ENCODE data around the gene TMEM233.
"Not testable (repeated sequence)": the region's sequence is repeated elsewhere in the genome, so short reads cannot be mapped to it uniquely, and the experiment has no call there.

TMEM233 gene

DNA sequence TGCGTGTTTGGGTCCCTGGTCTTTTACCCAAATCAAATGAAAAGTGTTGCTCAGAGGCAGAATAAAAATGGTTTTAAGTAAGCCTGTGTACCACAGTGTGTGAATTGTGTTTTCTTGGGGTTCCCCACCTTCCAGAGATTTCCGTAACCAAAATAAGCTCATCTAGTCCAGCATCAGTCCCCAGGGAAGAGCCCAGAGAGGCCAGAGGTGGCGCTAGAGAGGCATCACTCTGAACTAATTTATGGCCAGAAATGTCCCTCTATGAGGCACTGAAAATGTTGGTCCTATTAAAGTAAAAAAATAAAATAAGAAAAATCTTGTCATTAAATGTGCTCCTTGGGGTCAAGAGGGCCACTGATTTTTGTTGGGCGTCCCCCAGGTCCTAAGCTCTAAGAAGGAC, 49.4 kb downstream of the TMEM233 start:
- TF ChIP-seq, protein P1, sequence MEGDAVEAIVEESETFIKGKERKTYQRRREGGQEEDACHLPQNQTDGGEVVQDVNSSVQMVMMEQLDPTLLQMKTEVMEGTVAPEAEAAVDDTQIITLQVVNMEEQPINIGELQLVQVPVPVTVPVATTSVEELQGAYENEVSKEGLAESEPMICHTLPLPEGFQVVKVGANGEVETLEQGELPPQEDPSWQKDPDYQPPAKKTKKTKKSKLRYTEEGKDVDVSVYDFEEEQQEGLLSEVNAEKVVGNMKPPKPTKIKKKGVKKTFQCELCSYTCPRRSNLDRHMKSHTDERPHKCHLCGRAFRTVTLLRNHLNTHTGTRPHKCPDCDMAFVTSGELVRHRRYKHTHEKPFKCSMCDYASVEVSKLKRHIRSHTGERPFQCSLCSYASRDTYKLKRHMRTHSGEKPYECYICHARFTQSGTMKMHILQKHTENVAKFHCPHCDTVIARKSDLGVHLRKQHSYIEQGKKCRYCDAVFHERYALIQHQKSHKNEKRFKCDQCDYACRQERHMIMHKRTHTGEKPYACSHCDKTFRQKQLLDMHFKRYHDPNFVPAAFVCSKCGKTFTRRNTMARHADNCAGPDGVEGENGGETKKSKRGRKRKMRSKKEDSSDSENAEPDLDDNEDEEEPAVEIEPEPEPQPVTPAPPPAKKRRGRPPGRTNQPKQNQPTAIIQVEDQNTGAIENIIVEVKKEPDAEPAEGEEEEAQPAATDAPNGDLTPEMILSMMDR (conservative IDR thresholded peaks at IDR 0.05), result 0 out of 2 replicates have a peak, but pooled peaks have one; percentile 14
- H3K27ac ChIP-seq, result no peak overlapping the region

DNA sequence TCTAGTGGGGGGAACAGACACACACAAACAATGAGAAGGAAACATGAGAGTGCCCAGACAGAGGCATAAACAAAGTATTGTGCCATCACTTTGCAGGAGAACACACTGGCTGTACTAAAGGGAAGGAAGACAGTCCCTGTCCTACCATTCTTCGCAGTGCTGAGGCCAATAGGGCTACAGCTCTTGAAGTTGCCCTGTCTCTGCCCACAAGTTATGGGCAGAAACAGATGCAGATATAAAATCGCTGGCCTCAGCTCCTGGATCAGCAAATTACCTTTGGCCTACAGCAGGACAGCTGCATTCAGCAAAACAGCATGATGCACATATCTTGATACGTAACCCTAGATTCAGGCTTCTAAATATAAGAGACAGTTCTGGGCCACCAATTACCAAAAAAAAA, 51.4 kb downstream of the TMEM233 start:
- H3K27ac ChIP-seq, result no peak overlapping the region
- TF ChIP-seq, protein P1 (conservative IDR thresholded peaks at IDR 0.05), result no peak

GRCh38 chr12:119645535-119646059, 52.0 kb downstream of the TMEM233 start:
- TF ChIP-seq, protein P1 (conservative IDR thresholded peaks at IDR 0.05), result no peak
- no peak overlapping the region for H3K27ac ChIP-seq

GRCh38 chr12:119649202-119649808, 55.7 kb downstream of the TMEM233 start:
- no peak overlapping the region for H3K27ac ChIP-seq
- TF ChIP-seq, protein P1 (conservative IDR thresholded peaks at IDR 0.05), result peak; percentile 93

DNA sequence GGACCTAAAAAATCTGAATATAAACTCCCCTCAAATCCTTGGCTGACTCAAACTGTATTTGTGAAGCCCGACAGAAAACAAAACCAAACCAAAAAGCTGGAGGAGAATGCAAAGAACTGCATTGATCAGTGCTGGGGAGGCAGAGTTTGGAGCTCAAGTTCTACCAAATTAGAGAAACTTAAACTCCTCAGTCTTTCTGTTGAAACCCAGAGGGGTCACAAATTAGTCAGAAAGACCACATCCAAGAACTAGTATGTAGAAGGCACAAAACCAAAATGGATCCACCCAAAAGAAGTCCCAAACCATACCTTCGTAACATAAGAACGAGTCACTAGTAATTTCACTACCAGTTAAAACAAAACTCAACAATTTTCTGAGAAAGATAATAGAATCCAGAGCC, 59.1 kb downstream of the TMEM233 start:
- H3K27ac ChIP-seq, result no peak overlapping the region
- TF ChIP-seq, protein P1 (conservative IDR thresholded peaks at IDR 0.05), result no peak

- H3K27ac ChIP-seq, result not testable (repeated sequence)
Measured at GRCh38 chr12:119657001-119657400, 63.4 kb downstream of the TMEM233 start.

DNA sequence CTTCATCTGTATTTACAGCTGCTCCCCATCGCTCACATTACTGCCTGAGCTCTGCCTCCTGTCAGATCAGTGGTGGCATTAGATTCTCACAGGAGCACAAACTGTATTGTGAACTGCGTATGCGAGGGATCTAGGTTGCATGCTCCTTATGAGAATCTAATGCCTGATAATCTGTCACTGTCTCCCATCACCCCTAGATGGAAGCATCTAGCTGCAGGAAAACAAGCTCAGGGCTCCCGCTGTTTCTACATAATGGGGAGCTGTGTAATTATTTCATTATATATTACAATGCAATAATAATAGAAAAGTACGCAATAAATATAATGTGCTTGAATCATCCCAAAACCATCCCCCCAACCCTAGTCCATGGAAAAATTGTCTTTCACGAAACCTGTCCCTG, 64.6 kb downstream of the TMEM233 start:
- TF ChIP-seq, protein P1 (conservative IDR thresholded peaks at IDR 0.05), result peak; percentile 67
- not testable (repeated sequence) for H3K27ac ChIP-seq

DNA sequence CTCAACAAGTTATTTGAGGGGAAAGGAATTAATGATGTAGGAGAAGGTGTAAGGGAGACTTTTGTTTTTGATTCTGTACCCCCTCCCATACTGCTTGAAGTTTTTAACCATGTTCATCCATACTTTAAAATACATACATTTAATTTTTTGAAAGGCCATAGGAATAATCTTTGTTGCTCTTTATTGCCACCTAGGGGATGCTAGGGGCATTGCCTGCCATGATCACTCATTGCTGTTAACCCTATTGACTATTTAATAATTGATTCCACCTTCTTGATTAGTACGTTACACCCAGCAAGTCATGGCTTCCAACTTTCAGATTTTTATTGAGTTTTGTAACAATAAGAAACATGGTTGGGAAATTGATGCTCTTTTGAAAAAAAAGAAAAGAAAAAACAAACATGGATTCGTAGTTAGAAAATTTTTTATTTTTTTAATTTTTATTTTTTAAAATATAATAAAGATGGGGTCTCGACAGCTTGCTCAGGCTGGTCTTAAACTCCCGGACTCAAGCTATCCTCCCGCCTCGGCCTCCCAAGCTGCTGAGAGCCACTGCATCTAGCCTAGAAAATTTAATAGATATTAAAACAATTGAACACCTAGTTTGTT, 65.8 kb downstream of the TMEM233 start:
- TF ChIP-seq, protein P1 (conservative IDR thresholded peaks at IDR 0.05), result peak; percentile 97
- no peak overlapping the region for H3K27ac ChIP-seq

All from VCaP (cell line).